Heart left ventricle (tissue), 16 donors: ENCODE data around the gene ZNF17. TPM values are rescaled to one million over a fixed set of nuclear protein-coding genes. Genes with fewer than 3 reads are reported as not detected.

Source experiments
- ATAC-seq, 4 donors: fragments of 200-7000 bp; cut with Tn5 transposase; one replicate each; pipeline ENCODE4 v1.9.1; 2020 to 2022; ENCODE audit warnings: moderate library complexity in 4 of 4, mild to moderate bottlenecking in 3 of 4, moderate number of reproducible peaks in 1 of 4
- DNase-seq, 5 donors: peaks; one replicate each; pipeline ENCODE4 v3.0.0-alpha.2; 2020
- H3K27ac ChIP-seq, 12 donors: fragments of 200-600 bp; sonication (generic) in 4 of 12; one replicate each; pipeline versions ENCODE4 v1.5.0 to v1.8.0; 2016 to 2022; ENCODE audit warnings: mild to moderate bottlenecking in 2 of 12
- H3K27me3 ChIP-seq, 9 donors: fragments of 200-600 bp; sonication (generic) in 2 of 9; one replicate each; pipeline versions ENCODE4 v1.5.1 to v1.8.0; 2016 to 2022; ENCODE audit warnings: mild to moderate bottlenecking in 3 of 9
- H3K36me3 ChIP-seq, 9 donors: fragments of 200-600 bp; sonication (generic) in 2 of 9; one replicate each; pipeline versions ENCODE4 v1.5.0 to v1.8.0; 2018 to 2022; ENCODE audit warnings: mild to moderate bottlenecking in 2 of 9
- H3K4me1 ChIP-seq, 12 donors: fragments of 200-600 bp; sonication (generic) in 4 of 12; one replicate each; pipeline versions ENCODE4 v1.5.0 to v1.8.0; 2016 to 2022; ENCODE audit warnings: mild to moderate bottlenecking in 3 of 12
- H3K4me3 ChIP-seq, 12 donors: fragments of 200-600 bp; sonication (generic) in 4 of 12; one replicate each; pipeline versions ENCODE4 v1.5.0 to v1.8.0; 2017 to 2022; ENCODE audit warnings: mild to moderate bottlenecking in 9 of 12, moderate library complexity in 4 of 12
- H3K9me3 ChIP-seq, 12 donors: fragments of 200-600 bp; sonication (generic) in 4 of 12; one replicate each; pipeline versions ENCODE4 v1.5.0 to v1.8.0; 2016 to 2022; ENCODE audit warnings: mild to moderate bottlenecking in 1 of 12
- CTCF ChIP-seq, 12 donors: fragments of 200-600 bp; sonication (generic) in 4 of 12; IDR thresholded peaks; one replicate each; pipeline versions ENCODE4 v1.5.0 to v1.8.0; 2018 to 2022; ENCODE audit warnings: antibody characterized with exemption in 12 of 12, mild to moderate bottlenecking in 5 of 12
- POLR2A ChIP-seq, 2 donors: fragments of 450-650 bp; IDR thresholded peaks; one replicate each; pipeline ENCODE4 v1.6.1; 2017; ENCODE audit warnings: antibody characterized with exemption in 2 of 2, mild to moderate bottlenecking in 2 of 2, moderate library complexity in 2 of 2
- WGBS, 4 donors: extraction: QIAGEN DNeasy Blood & Tissue Kit in 2 of 4; methylation state at CpG; one replicate each; pipeline versions ENCODE4 v1.1.5 to v1.1.7; 2013 to 2018; 5-methylcytosine and 5-hydroxymethylcytosine counted together
- intact Hi-C, 10 donors: fragments of 100-400 bp; cut with DNase I; formaldehyde crosslinking; loops; one replicate each; pipeline versions ENCODE4 v1.11.1 to v1.14.2; 2022
- polyA plus RNA-seq, 2 donors: library from polyadenylated mRNA; stranded (reverse); fragments of 200-250 nt; gene quantifications; one replicate each; pipeline ENCODE4 v1.2.3, GENCODE V29; 2013
- total RNA-seq, 9 donors: library from RNA; depleted of rRNA in 2 of 9; stranded (reverse); fragments of >200 nt in 2 of 9; fragmentation: NEBNext Ultra II Directional in 3 of 9; extraction: Animal tissue kit (Norgen Biotek cat#: 25700) in 3 of 9; gene quantifications; one replicate each; pipeline versions ENCODE4 v1.1.0 to v1.2.4, GENCODE V29; 2016 to 2023
- donor health status: ischemic (EF 13 %, LVEDD 7.1; RV severe dilation, severe dysfunction).
- donor health status: healthy with polysubstance abuse.
- donor health status: DM: no; HTN: yes; CAD: no.
- donor health status: DM: no; HTN: no; CAD: no.
- donor health status: ischemic (EF 25% LVEDD 6.9; RV normal size, moderate dysfunction).
- donor health status: ischemic (EF 25% LVEDD 5.7; RV mildly dilated, moderate dysfunction).
- donor health status: healthy.
- donor health status: DM: yes; HTN: yes; CAD: no.
- donor health status: ischemic (EF 35%, LVEDD 5.7; RV mildly dilated, moderate dysfunction).
- donor health status: nonischemic (EF 11% LVEDD 7.7; RV severe dilation, severe dysfunction).
- donor health status: DM: yes; HTN: yes; CAD: no.
- donor health status: PGD.
- donor health status: ischemic (EF 29% LVEDD 5.4; RV normal size, mild dysfunction).
- donor health status: nonischemic (EF 23%, LVEDD 6.1; RV moderate dilation, normal function).

The ZNF17 gene
- total and polyA plus RNA-seq, 11 donors = 3.2 to 13.5 (median 8.8) TPM

DNA sequence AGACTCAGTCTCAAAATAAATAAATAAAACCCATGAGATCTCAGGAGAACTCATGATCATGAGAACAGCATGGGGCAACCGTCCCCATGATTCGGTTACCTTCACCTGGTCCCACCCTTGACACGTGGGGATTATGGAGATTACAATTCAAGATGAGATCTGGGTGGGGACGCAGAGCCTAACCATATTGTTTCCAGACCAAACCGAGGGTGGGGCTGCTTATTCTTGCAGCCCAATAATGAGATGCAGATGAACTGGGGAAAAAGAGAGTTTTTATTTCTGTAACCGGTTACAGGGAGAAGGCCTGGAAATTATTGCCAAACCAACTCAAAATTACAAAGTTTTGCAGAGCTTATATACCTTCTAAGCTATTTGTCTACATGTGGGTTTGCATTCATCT, 34.8 kb upstream of the ZNF17 start:
- Histone ChIP-seq H3K4me1 (no peaks in the 10 kb centered on the region), H3K9me3 (peaks cover 0 to 79% (median 20%) of the 10 kb centered on the region in 12 donors), H3K4me3 (no peak overlapping the region), H3K27ac (no peak overlapping the region), H3K27me3 (no peaks in the 10 kb centered on the region), H3K36me3 (peaks cover 7 to 77% (median 56%) of the 10 kb centered on the region in 9 donors)
- WGBS, 4 donors = 90 to 98% (median 95%) methylated on average over 6 of the region's 6 CpGs
- intact Hi-C loops = no loop called here
- TF ChIP-seq CTCF (IDR thresholded peaks at IDR 0.05) (no peak), POLR2A (IDR thresholded peaks at IDR 0.05) (no peak)
- ATAC-seq (no peak), DNase-seq (no peak)

GRCh38 chr19:57377498-57378146, 33.3 kb upstream of the ZNF17 start:
- Histone ChIP-seq H3K4me1 (no peaks in the 10 kb centered on the region), H3K27me3 (no peaks in the 10 kb centered on the region), H3K36me3 (peaks cover 7 to 63% (median 46%) of the 10 kb centered on the region in 9 donors), H3K9me3 (peaks cover 0 to 81% (median 20%) of the 10 kb centered on the region in 12 donors), H3K4me3 (no peak overlapping the region), H3K27ac (no peak overlapping the region)
- DNase-seq (no peak), ATAC-seq (no peak)
- TF ChIP-seq CTCF (IDR thresholded peaks at IDR 0.05) (no peak), POLR2A (IDR thresholded peaks at IDR 0.05) (no peak)
- WGBS, 4 donors = 92 to 97% (median 95%) methylated on average over 3 of the region's 3 CpGs
- intact Hi-C loops = no loop called here

DNA sequence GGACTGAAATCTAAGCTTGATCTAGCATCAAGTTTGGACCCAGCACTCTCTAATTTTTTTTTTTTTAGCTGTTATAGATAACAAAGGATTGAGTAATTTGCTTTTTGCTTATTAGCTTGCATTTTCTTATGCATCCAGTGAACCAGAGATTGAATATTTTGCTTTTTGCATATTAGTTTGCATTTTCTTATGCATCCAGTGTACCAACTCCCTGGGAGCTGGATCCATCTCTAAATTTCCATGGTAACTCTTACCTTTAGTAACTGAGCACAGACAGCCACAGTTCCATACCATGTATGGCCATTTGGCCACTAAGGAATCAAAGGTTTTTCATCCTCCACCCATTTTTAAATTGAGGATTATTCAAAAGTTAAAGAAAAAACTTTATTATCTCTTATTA, 30.0 kb upstream of the ZNF17 start:
- Histone ChIP-seq H3K27me3 (no peaks in the 10 kb centered on the region), H3K4me1 (no peaks in the 10 kb centered on the region), H3K4me3 (no peak overlapping the region), H3K36me3 (peaks cover 4 to 31% (median 19%) of the 10 kb centered on the region in 9 donors), H3K9me3 (peaks cover 0 to 54% (median 20%) of the 10 kb centered on the region in 12 donors), H3K27ac (no peak overlapping the region)
- intact Hi-C loops = no loop called here
- ATAC-seq (no peak), DNase-seq (no peak)
- TF ChIP-seq POLR2A (IDR thresholded peaks at IDR 0.05) (no peak), CTCF (IDR thresholded peaks at IDR 0.05) (no peak)

- WGBS, 4 donors = 82 to 86% (median 85%) methylated on average over 7 of the region's 7 CpGs
- Histone ChIP-seq H3K4me1 (no peaks in the 10 kb centered on the region), H3K27me3 (no peaks in the 10 kb centered on the region), H3K9me3 (peaks cover 0 to 34% (median 6%) of the 10 kb centered on the region in 12 donors), H3K36me3 (peaks cover 0 to 11% (median 4%) of the 10 kb centered on the region in 9 donors), H3K27ac (no peak overlapping the region), H3K4me3 (no peak overlapping the region)
- intact Hi-C loops = no loop called here
- DNase-seq (no peak), ATAC-seq (no peak)
- TF ChIP-seq CTCF (IDR thresholded peaks at IDR 0.05) (no peak), POLR2A (IDR thresholded peaks at IDR 0.05) (no peak)
Observed at GRCh38 chr19:57382806-57383488, 28.0 kb upstream of the ZNF17 start.
